HCT116 (cell line): ENCODE results near the gene NGF. TPM values are rescaled to one million over a fixed set of nuclear protein-coding genes. Genes with fewer than 3 reads are reported as not detected.

Source experiments
- ATAC-seq: fragments of 200-7000 bp; cut with Tn5 transposase; 2 replicates; pipeline ENCODE4 v1.9.1; 2020; ENCODE audit warnings: mild to moderate bottlenecking, moderate library complexity
- BruUV-seq: library from RNA; stranded (reverse); fragments of 400-500 nt; replicated peaks from 2 replicates; lab custom pipeline; 2021; lab: Mats Ljungman, UMichigan
- CTCF ChIA-PET: fragments of 300-600 bp; sonication (Branson Sonifier 250); formaldehyde crosslinking; loops from one replicate; lab custom pipeline; 2021; ENCODE audit warnings: antibody characterized with exemption; lab: Charles Lee
- POLR2A ChIA-PET: fragments of 300-600, 350-600 bp; sonication (Branson Sonifier 250); formaldehyde crosslinking; loops from one replicate; lab custom pipeline; 2021; ENCODE audit warnings: antibody characterized with exemption; lab: Charles Lee
- RAD21 ChIA-PET, 2 experiments: fragments of 300-600 bp; sonication (Branson Sonifier 250); formaldehyde crosslinking; loops; one replicate each; lab custom pipeline; 2023; ENCODE audit warnings: low total read pairs in 2 of 2; ENCODE audit not compliant: uncharacterized antibody in 2 of 2, unreplicated experiment in 2 of 2, low non-redundant PET in 1 of 2; lab: Charles Lee
- DNase-seq: peaks from one replicate; pipeline ENCODE4 v3.0.0-alpha.2; 2010; ENCODE audit warnings: low read depth, low spot score
- H2AFZ ChIP-seq: fragments of 200-600 bp; shearing (Covaris generic), sonication (generic); 2 replicates; pipeline ENCODE4 v1.6.1; 2017; ENCODE audit warnings: low read depth, mixed run types, mixed read lengths, antibody characterized with exemption, low read length; ENCODE audit not compliant: poor library complexity, severe bottlenecking
- H3K27ac ChIP-seq: 2 replicates; pipeline ENCODE4 v1.5.1; 2012; ENCODE audit warnings: low read depth, low read length
- H3K27me3 ChIP-seq: fragments of 200-600 bp; sonication (generic); 2 replicates; pipeline ENCODE4 v1.6.1; 2016; ENCODE audit warnings: mixed run types, low read length, mixed read lengths; ENCODE audit not compliant: insufficient read depth
- H3K36me3 ChIP-seq, 2 experiments: fragments of 200-500 bp in 1 of 2; fragments of 200-600 bp in 1 of 2; sonication (Bioruptor generic) in 1 of 2; sonication (generic) in 1 of 2; 2 replicates each; pipeline versions ENCODE4 v1.5.1 to v1.6.1; 2014 to 2016; ENCODE audit warnings: low read length in 2 of 2, inconsistent platforms in 1 of 2, mixed read lengths in 1 of 2, mixed run types in 1 of 2; ENCODE audit not compliant: insufficient read depth in 2 of 2, control insufficient read depth in 1 of 2
- H3K4me1 ChIP-seq, 2 experiments: fragments of 200-600 bp in 1 of 2; sonication (generic) in 1 of 2; 2 replicates each; pipeline versions ENCODE4 v1.5.1 to v1.6.1; 2012 to 2017; ENCODE audit warnings: low read length in 2 of 2, inconsistent platforms in 1 of 2, mild to moderate bottlenecking in 1 of 2, mixed read lengths in 1 of 2, mixed run types in 1 of 2, moderate library complexity in 1 of 2; ENCODE audit not compliant: insufficient read depth in 2 of 2, control insufficient read depth in 1 of 2
- H3K4me2 ChIP-seq: fragments of 200-600 bp; sonication (generic); 2 replicates; pipeline ENCODE4 v1.6.1; 2017; ENCODE audit warnings: mixed run types, low read length, mixed read lengths
- H3K4me3 ChIP-seq, 2 experiments: fragments of 200-600 bp in 1 of 2; sonication (generic) in 1 of 2; replicated peaks in 1 of 2; 2 replicates each; pipeline ENCODE4 v1.5.1; 2011 to 2016; ENCODE audit warnings: low read length in 2 of 2, control low read depth in 1 of 2, low read depth in 1 of 2, mild to moderate bottlenecking in 1 of 2, mixed read lengths in 1 of 2, mixed run types in 1 of 2
- H3K79me2 ChIP-seq: fragments of 200-600 bp; sonication (generic); 2 replicates; pipeline ENCODE4 v1.6.1; 2017; ENCODE audit warnings: mild to moderate bottlenecking, mixed run types, low read length, moderate library complexity, mixed read lengths; ENCODE audit not compliant: insufficient read depth
- H3K9ac ChIP-seq: fragments of 200-600 bp; sonication (generic); 2 replicates; pipeline ENCODE4 v1.6.1; 2016; ENCODE audit warnings: low read length, mixed read lengths
- H3K9me2 ChIP-seq: fragments of 200-600 bp; sonication (generic), shearing (Covaris generic); 2 replicates; pipeline ENCODE4 v1.6.1; 2017; ENCODE audit warnings: mixed run types, mild to moderate bottlenecking, moderate library complexity; ENCODE audit not compliant: insufficient read depth
- H3K9me3 ChIP-seq, 2 experiments: fragments of 200-500 bp in 1 of 2; fragments of 200-600 bp in 1 of 2; sonication (Bioruptor generic) in 1 of 2; sonication (generic) in 1 of 2; 2 replicates each; pipeline ENCODE4 v1.6.1; 2014 to 2017; ENCODE audit warnings: low read length in 2 of 2, mixed read lengths in 2 of 2, inconsistent platforms in 1 of 2, low read depth in 1 of 2, mild to moderate bottlenecking in 1 of 2, mixed run types in 1 of 2, moderate library complexity in 1 of 2; ENCODE audit not compliant: control insufficient read depth in 1 of 2, insufficient read depth in 1 of 2
- H4K20me1 ChIP-seq: fragments of 200-600 bp; sonication (generic), shearing (Covaris generic); 2 replicates; pipeline ENCODE4 v1.6.1; 2017; ENCODE audit warnings: mixed run types, mild to moderate bottlenecking, moderate library complexity; ENCODE audit not compliant: insufficient read depth
- CBX3 ChIP-seq: IDR thresholded peaks from 2 replicates; pipeline ENCODE4 v1.6.1; 2012; ENCODE audit warnings: low read depth
- EZH2 ChIP-seq: fragments of 200-600 bp; sonication (generic); IDR thresholded peaks from 2 replicates; pipeline ENCODE4 v1.6.1; 2017; ENCODE audit warnings: antibody characterized with exemption, mixed run types
- EZH2phosphoT487 ChIP-seq: fragments of 200-600 bp; IDR thresholded peaks from 2 replicates; pipeline ENCODE4 v1.6.1; 2018; ENCODE audit warnings: antibody characterized with exemption, borderline replicate concordance
- JUND ChIP-seq: IDR thresholded peaks from 2 replicates; pipeline ENCODE4 v1.6.1; 2012
- POLR2A ChIP-seq: IDR thresholded peaks from 2 replicates; pipeline ENCODE4 v1.7.0; 2011; ENCODE audit warnings: borderline replicate concordance; ENCODE audit not compliant: insufficient read depth, insufficient read length; ENCODE audit errors: extremely low read depth
- POLR2AphosphoS5 ChIP-seq: IDR thresholded peaks from 2 replicates; pipeline ENCODE4 v1.6.1; 2011; ENCODE audit warnings: mild to moderate bottlenecking, low read depth, low read length, moderate library complexity
- SIN3A ChIP-seq: IDR thresholded peaks from 2 replicates; pipeline ENCODE4 v1.6.1; 2012; ENCODE audit warnings: low read depth
- SP1 ChIP-seq: IDR thresholded peaks from 2 replicates; pipeline ENCODE4 v1.6.1; 2012; ENCODE audit warnings: low read depth
- YY1 ChIP-seq: IDR thresholded peaks from 2 replicates; pipeline ENCODE4 v1.6.1; 2011; ENCODE audit warnings: low read length, low read depth, moderate library complexity, mild to moderate bottlenecking; ENCODE audit not compliant: insufficient replicate concordance; ENCODE audit errors: extremely low read depth
- intact Hi-C: fragments of 100-400 bp; cut with micrococcal nuclease; formaldehyde crosslinking; loops from 2 replicates; pipeline ENCODE4 v1.10.0; 2022
- total RNA-seq: library from RNA; stranded (reverse); gene quantifications from one replicate; pipeline ENCODE4 v1.2.1, GENCODE V29; 2021; ENCODE audit not compliant: unreplicated experiment
- TF ChIP-seq, protein P1 (sequence below): IDR thresholded peaks from 2 replicates; pipeline ENCODE4 v1.6.1; 2012
- TF ChIP-seq, protein P2 (sequence below): IDR thresholded peaks from 2 replicates; pipeline ENCODE4 v1.6.1; 2011; ENCODE audit warnings: mild to moderate bottlenecking, low read length, moderate library complexity; ENCODE audit not compliant: insufficient replicate concordance; ENCODE audit errors: extremely low read depth
- TF ChIP-seq, protein P3 (sequence below): IDR thresholded peaks from 2 replicates; pipeline ENCODE4 v1.6.1; 2012
- TF ChIP-seq, protein P4 (sequence below), 3 experiments: fragments of 200-600 bp in 1 of 3; sonication (generic) in 1 of 3; IDR thresholded peaks in 2 of 3; conservative IDR thresholded peaks in 1 of 3; 2 replicates each; pipeline ENCODE4 v1.5.1; 2012 to 2017; ENCODE audit warnings: low read depth in 2 of 3, low read length in 2 of 3, antibody characterized with exemption in 1 of 3, borderline replicate concordance in 1 of 3, control low read depth in 1 of 3, mild to moderate bottlenecking in 1 of 3, mixed read lengths in 1 of 3, mixed run types in 1 of 3, moderate library complexity in 1 of 3; ENCODE audit not compliant: insufficient read depth in 1 of 3

The NGF gene
- total RNA-seq, 1 experiment from 2014 or later = not detected

DNA sequence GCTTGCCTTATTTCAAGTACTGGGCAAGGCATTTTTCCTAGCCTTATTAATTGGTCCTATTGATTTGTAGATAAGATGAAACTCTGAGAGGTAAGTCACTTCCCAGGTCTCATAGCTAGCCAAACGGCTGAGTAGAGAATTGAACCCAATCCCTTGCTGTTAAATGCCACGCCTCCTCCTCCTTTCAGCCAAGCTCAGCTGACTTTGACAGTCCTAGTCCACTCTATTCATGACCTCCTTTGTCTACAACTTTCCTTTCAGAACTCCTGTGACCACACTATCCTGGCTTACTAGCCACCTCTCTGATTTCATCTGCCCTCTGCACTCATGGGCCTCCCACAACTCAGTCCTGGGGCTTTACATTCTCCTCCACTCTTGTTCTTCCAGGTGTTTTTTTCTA lies 3.9 kb upstream of the NGF start:
- ATAC-seq (no peak), DNase-seq (no peak)
- intact Hi-C loops = no loop called here
- RAD21 ChIA-PET = no interaction called here
- Histone ChIP-seq H3K27ac (no peak overlapping the region), H3K79me2 (no peaks in the 10 kb centered on the region), H3K4me3 (no peak overlapping the region), H3K36me3 (no peaks in the 10 kb centered on the region), H3K9ac (no peak overlapping the region), H3K4me2 (no peak overlapping the region), H3K4me1 (no peaks in the 10 kb centered on the region), H3K9me2 (no peaks in the 10 kb centered on the region), H3K27me3 (no peaks in the 10 kb centered on the region; the same call in 1 of the 2 replicates), H3K9me3 (no peaks in the 10 kb centered on the region)
- CTCF ChIA-PET = no interaction called here
- no peak for TF ChIP-seq EZH2phosphoT487
- no peak for TF ChIP-seq CBX3
- no peak for TF ChIP-seq YY1
- TF ChIP-seq, protein P1, sequence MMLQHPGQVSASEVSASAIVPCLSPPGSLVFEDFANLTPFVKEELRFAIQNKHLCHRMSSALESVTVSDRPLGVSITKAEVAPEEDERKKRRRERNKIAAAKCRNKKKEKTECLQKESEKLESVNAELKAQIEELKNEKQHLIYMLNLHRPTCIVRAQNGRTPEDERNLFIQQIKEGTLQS = no peak
- no peak for TF ChIP-seq SIN3A
- TF ChIP-seq POLR2AphosphoS5 = no peak
- TF ChIP-seq JUND = no peak
- TF ChIP-seq SP1 = no peak
- TF ChIP-seq, protein P2, sequence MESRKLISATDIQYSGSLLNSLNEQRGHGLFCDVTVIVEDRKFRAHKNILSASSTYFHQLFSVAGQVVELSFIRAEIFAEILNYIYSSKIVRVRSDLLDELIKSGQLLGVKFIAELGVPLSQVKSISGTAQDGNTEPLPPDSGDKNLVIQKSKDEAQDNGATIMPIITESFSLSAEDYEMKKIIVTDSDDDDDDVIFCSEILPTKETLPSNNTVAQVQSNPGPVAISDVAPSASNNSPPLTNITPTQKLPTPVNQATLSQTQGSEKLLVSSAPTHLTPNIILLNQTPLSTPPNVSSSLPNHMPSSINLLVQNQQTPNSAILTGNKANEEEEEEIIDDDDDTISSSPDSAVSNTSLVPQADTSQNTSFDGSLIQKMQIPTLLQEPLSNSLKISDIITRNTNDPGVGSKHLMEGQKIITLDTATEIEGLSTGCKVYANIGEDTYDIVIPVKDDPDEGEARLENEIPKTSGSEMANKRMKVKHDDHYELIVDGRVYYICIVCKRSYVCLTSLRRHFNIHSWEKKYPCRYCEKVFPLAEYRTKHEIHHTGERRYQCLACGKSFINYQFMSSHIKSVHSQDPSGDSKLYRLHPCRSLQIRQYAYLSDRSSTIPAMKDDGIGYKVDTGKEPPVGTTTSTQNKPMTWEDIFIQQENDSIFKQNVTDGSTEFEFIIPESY = no peak
- TF ChIP-seq, protein P3, sequence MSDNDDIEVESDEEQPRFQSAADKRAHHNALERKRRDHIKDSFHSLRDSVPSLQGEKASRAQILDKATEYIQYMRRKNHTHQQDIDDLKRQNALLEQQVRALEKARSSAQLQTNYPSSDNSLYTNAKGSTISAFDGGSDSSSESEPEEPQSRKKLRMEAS = no peak
- TF ChIP-seq, protein P4, sequence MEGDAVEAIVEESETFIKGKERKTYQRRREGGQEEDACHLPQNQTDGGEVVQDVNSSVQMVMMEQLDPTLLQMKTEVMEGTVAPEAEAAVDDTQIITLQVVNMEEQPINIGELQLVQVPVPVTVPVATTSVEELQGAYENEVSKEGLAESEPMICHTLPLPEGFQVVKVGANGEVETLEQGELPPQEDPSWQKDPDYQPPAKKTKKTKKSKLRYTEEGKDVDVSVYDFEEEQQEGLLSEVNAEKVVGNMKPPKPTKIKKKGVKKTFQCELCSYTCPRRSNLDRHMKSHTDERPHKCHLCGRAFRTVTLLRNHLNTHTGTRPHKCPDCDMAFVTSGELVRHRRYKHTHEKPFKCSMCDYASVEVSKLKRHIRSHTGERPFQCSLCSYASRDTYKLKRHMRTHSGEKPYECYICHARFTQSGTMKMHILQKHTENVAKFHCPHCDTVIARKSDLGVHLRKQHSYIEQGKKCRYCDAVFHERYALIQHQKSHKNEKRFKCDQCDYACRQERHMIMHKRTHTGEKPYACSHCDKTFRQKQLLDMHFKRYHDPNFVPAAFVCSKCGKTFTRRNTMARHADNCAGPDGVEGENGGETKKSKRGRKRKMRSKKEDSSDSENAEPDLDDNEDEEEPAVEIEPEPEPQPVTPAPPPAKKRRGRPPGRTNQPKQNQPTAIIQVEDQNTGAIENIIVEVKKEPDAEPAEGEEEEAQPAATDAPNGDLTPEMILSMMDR (IDR thresholded peaks at IDR 0.05 in 2 of 3, conservative IDR thresholded peaks at IDR 0.05 in 1 of 3; ENCODE audit: borderline replicate concordance in 1 of 3, insufficient read depth in 1 of 3, low read depth in 2 of 3, low read length in 2 of 3) = no peak
- TF ChIP-seq POLR2A = no peak
- no peak for TF ChIP-seq EZH2
- TF ChIP-seq, all 23 proteins: peak for 0
- POLR2A ChIA-PET = no interaction called here
- Histone ChIP-seq H4K20me1 (no peaks in the 10 kb centered on the region), H2AFZ (no peak overlapping the region)
- no TSS peak for BruUV-seq
